Embryonic facial prominence (tissue), 1 donor: ENCODE results near the gene PRDM4.
"Not testable (repeated sequence)": the region's sequence is repeated elsewhere in the genome, so short reads cannot be mapped to it uniquely, and the experiment has no call there.

Source experiments
- DNase-seq: peaks from one replicate; pipeline ENCODE4 v3.0.0-alpha.2; 2016; ENCODE audit errors: extremely low spot score

PRDM4 gene

DNA sequence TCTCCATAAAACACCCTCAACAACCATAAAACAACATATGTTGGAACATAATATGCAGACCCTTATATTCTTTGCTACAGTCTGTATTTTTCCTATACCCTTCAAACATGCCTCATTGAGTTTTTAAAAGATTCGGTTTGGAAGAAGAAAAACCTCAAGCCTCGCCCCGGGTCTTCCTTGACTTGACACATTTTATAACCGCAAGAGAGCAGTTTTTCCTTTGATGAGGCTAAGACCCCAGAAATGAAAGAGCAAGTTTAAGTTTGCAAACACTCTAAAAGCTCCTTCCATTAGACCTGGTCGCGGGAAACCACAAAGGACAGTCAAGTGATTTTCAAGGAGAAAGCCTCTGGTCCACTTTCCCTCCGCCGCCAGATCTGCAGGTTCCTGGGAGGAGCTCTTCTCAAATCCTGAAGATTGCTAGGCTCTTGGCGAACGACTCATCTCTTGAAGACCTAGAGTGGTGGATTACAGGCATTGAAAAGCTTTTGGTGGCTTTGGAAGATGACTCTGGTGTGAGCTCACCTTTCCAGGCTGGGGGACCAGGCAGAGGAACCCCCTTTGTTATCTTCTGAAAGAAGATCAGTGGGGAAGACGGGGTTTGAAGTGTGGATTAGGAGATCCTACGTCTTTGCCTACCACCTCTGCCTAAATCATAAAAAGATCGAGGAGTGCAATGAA, 13.6 kb upstream of the PRDM4 start, which contains the start of gene ASCL4:
ASCL4 (plus strand) TSS at position 356 of the 681 bp plus-strand sequence. CDS start 515 bp downstream, outside the sequence.
- DNase-seq: no peak

DNA sequence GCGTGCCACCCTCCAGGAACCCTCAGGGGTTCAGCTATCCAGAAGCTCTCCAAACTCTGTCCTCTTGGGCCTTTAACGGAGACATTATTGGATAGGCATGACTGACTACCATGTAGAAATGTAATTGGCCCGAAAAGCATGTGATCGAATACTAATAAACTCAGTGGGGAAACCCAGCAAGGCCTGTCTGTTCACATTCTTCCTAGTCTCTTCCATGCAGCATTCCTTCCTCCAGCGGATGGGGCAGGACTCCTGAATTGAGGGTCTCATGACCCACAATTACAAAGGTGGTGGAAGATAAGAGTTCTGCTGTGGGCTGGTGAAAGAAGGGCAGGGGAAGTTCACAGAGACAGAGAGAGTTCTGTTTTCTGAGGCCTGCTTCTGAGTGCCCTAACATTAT, 6.5 kb upstream of the PRDM4 start:
- DNase-seq: no peak

DNA sequence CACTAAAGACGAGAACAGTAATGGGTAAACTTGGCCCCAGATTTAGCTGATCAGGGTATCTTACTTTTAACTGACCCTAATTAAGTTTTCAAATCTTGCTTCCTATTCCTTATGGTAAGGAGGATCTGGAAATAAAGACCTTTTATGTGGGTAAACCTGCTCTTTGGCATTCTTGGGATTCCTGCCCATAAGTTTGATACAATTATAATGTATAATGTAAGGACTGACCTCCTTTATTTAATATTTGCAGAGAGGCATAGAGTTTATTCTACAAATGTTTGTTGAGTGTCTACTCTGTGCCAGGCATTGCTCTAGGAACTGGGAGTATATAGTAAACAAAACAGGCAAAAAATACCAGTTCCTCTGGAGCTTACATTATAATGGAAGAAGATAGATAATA, 4.4 kb upstream of the PRDM4 start:
- DNase-seq: no peak

DNA sequence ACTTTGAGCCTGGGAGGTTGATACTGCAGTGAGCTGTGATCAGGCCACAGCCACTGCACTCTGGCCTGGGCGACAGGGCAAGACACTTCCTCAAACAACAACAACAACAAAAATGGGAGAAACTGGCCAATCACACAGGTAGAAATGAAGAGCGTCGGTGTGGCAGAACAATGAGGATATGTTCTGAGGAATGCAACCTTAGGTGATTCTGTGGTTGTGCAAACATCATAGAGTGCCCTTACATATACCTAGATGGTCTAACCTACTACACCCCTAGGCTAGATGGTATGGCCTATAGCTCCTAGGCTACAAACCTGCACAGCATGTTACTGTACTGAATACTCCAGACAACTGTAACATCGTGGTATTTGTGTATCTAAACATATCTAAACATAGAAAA, 3.7 kb upstream of the PRDM4 start:
- DNase-seq: no peak

DNA sequence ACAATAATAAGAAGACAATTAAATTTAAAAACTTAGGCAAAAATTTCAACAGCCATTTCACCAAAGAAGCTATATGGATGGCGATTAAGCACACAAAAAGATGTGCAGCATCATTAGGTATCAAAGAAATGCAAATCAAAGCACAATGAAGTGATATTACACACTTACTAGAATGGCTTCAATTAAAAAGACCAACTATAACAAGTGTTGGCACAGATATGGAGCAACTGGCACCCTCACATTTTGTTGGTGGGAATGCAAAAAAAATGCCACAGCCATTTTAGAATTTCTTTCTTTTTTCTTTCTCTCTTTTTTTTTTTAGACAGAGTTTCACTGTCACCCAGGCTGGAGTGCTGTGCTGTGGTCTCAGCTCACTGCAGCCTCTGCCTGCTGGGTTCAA, 1.9 kb upstream of the PRDM4 start:
- DNase-seq: no peak

DNA sequence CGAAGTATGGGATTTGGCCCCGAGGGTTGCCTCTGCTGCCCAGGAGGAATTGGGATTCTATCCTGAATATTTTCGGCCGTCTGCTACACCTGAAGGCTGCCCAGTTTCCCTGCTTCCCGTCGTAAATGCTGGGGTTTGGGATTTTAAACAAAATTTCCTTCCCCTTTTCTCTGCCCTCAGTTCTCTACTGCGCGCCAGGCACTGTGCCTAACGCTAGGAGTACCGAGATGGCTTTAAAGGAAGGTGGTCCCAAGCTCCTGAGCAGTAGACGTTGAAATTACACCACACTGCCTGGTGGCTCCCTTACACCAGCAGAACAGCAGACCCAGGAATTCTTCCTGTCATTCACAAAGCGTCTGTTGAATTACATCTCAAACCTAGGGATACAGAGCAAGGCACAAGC, 566 bp upstream of the PRDM4 start:
- DNase-seq: no peak

DNA sequence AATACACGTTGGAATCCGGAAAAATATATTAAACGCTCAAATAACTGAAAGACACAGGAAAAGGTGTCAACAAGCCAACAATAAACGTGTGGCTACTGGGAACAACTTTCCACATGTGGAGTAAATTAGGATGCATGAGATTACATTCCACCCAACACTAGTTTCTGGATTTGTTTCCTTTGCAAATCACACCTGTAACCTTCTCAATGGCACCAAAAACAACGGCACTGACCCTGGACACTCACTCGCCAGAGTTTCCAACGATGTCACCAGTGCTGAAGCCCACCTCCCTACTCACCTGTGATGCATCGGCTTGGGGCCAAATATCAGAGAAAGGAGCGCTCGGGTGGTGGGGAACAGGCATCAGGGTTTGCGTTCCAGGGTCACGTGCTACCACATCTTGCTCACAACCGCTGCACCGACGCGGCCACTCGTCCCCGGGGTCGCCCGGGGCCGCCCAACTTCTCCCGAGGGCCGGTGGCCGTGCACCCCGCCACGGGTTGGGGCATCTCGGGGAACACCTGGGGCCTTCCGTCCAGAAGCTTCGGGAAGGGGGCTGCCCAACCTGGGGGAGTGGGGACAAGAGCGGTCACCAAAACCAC, 629 bp downstream of the PRDM4 start:
- no peak for DNase-seq

DNA sequence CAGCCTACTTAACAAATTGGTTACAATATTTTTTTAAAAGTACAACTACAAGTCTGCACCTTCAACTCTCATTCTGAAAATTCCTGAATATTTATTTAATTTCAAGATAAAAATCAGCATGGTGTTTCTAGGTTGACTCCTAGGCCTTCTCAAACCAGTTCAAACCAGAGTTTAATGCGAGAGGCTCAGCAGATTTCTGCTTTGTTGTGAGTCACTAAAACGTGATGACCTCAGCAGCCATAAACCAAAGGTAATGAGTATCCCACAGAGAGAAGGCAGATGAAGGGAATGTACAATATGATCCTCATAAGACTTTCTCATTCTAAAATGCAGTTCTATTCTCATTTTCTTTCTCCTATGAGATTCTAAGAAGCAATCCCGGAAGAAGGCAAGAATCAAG, 1.5 kb downstream of the PRDM4 start:
- DNase-seq: no peak

DNA sequence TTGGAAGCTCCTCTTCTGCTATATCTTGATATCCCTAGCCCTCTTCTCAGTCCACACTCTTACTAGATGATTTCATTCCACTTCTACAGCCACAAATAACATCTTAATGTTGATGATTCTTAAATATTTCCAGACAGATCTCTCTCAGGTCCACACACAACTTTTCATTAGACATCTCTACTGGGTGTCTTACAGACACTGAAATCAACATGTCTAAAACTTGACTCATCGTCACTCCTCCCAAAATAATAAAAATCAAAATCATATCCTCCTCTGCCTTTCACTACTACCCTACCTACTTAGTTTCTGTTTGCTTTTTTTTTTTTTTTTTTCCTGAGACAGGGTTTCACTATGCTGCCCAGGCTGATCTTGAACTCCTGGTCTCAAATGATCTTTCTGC, 11.9 kb downstream of the PRDM4 start:
- DNase-seq: no peak

DNA sequence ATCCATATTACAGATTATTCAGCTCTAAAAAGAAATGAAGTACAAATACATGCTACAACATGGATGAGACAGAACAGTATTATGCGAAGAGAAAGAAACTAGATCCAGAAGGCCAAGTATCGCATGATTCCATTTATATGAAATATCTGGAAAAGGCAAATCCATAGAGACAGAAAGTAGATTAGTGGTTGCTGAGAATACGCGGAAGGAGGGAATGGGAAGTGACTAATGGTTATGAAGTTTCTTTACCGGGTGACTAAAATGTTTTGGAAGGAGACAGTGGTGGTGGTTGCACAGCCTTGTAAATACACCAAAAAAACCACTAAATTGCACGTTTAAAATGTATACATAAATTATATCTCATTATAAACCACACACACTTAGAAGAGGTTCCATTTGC, 12.5 kb downstream of the PRDM4 start:
- no peak for DNase-seq

DNA sequence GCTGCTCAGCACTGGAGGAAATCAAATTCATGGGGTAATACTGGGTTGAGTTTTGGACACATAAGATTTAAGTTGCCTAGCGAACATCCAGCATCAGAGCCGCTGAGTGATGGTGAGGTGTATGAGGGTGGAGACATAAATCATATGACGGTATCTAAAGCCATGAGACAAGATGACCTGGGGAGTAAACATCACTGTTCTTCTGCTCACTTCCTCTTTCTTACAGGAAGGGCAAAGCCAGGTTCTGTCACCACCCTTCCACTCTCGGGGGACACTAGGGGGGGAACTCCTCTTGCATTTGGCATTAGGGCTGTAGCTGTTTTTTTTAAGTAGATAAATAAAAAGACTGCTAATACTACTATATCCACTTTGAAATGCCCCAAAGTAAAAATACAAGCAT, 24.0 kb downstream of the PRDM4 start:
- DNase-seq: no peak

DNA sequence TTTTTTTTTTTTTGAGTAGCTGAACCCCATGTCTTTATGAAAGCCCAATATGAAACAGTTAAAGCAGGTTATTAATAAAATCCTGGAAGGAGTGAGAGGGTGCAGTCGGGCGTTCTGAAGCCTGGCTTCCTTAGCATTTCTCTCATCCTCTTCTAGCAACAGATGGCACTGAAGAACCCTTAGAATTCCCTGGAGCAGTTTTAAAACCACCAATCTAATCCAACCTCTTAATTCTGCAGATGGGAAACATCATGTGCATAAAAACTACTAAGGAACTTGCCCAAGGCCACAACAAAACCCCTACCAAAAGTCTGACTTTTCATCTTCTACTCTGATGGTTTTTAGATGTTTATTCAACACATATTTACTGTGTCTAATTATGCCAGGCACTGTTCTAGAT, 25.2 kb downstream of the PRDM4 start:
- DNase-seq: no peak

DNA sequence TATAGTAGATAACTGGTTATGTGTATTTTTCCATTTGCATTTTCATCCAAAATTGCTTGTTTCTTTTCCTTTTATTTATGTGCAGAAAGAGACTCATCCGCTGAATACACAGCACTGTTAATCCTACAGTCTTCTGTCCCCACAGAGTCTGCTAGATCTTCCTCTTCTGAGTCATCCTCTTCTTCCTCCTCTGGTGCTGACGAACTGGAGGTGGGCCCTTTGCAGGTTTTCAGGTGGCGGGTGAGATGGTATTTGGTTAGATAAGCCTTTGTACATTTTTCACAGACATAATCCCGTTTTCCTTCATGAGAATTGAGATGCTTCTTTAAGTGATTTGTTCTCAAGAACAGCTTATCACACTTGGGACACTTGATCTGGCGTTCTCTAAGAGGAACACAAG, 26.8 kb downstream of the PRDM4 start:
- DNase-seq: no peak

DNA sequence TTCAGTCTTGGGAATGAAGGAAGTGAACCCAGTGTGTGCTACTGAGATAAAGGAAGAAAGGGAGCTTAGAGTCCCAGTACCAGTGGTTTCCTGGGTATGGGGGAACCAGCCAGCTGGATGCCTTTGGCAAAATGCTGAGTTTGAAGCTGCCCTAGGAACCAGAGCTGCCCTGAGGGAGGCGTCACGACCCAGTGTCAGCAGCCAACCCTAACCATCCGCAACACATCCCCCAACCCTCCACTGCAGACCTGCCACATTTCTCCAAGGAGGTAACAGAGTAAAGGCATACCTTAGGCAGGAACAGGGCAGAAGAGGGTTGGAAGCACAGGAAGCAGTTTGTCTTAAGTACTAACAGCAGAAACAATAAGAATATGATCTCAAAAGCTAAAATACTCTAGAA, 28.6 kb downstream of the PRDM4 start:
- DNase-seq: no peak

DNA sequence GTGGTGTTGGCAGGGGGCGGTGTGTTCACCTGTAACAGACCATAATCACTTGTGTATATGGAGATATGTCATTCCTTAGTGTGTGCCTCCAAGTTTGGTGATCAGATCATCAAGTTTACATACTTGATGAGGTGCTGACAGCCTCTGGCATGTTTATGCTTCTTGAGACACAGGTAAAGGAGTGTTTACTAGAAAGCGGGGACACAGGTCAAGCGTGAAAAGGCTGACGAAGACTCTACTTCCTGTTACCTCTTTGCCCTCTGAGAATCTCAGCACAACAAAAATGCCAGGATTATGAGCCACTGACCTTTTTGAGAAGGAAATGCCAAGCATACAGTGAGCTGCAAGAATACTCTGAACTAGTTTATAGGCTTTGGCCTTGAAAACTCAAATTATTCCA, 29.6 kb downstream of the PRDM4 start:
- DNase-seq: no peak

DNA sequence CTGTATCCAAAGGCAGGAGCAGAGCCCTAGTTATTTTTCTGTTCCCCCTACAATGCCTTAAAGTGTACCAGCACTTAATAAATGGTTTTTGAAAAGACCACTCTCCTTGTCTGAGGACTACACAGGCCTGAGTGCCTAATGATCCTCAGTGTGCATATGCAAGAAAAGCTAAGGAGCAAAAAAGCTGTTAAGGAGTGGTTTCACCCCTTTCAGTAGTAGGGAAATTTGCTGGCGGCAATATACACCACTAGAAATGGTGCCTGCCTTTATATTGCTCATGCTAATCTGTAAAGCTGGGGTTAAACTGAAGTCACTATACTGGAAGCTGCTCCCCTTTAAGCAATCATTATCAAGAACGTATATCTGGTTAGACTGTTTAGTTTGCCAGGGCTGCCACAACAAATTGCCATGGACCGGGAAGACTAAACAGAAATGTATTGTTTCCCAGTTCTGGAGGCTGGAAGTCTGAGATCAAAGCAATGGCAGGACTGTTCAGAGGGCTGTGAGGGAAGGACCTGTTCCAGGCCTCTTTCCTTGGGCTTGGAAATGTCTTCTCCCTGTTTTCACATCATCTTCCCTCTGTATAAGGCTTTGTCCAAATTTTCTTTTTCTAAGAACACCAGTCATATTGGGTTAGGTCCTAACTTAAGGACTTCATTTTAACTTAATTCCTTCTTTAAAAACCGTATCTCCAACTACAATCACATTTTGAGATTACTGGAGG, 30.2 kb downstream of the PRDM4 start:
- no peak for DNase-seq

DNA sequence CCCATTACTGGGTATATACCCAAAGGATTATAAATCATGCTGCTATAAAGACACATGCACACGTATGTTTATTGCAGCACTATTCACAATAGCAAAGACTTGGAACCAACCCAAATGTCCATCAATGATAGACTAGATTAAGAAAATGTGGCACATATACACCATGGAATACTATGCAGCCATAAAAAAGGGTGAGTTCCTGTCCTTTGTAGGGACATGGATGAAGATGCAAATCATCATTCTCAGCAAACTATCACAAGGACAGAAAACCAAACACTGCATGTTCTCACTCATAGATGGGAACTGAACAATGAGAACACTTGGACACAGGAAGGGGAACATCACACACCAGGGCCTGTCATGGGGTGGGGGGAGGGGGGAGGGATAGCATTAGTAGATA, 33.2 kb downstream of the PRDM4 start:
- not testable (repeated sequence) for DNase-seq

DNA sequence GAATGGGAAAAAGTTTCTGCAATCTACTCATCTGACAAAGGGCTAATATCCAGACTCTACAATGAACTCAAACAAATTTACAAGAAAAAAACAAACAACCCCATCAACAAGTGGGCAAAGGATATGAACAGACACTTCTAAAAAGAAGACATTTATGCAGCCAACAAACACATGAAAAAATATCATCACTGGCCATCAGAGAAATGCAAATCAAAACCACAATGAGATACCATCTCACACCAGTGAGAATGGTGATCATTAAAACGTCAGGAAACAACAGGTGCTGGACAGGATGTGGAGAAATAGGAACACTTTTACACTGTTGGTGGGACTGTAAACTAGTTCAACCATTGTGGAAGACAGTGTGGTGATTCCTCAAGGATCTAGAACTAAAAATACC, 33.6 kb downstream of the PRDM4 start:
- DNase-seq: not testable (repeated sequence)

DNA sequence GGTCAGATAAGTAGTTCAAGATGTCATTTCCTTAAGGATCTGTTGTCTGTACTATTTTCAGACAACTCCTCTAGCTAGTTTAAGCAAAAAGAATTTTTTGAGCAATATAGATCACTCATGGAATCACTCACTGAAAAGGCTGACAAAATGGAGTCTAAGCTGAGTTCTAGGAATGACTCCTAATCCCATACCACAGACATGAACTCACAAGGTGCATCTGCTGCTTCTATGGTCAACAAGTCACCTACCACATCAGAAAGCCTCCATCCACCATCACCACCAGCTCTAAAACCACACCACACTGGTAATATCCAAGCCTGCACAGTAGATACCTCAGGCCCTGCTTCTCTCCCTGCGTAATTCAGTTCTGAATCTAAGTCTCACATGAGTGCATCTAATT, 42.3 kb downstream of the PRDM4 start:
- no peak for DNase-seq

DNA sequence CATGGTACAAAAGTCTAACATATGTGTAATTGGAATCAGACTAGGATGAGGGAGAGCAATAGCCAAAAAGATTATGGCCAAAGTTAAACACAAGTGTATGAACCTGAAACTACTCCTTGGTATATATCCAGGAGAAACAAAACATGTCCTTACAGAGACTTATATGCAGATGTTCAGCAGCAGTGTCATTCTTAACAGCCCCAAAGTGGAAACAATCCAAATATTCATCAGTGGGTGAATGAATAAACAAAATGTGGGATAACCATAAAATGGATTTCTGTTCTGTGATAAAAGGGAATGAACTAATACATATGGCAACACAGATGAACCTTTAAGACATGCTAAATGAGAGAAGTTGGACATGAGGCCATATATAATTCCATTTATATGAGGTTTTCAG, 45.2 kb downstream of the PRDM4 start:
- no peak for DNase-seq

DNA sequence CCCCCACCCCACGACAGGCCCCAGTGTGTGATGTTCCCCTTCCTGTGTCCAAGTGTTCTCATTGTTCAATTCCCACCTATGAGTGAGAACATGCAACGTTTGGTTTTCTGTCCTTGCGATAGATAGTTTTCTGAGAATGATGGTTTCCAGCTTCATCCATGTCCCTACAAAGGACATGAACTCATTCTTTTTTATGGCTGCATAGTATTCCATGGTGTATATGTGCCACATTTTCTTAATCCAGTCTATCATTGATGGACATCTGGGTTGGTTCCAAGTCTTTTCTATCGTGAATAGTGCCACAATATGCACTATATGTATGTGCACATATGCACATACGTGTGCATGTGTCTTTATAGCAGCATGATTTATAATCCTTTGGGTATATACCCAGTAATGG, 55.4 kb downstream of the PRDM4 start:
- not testable (repeated sequence) for DNase-seq

DNA sequence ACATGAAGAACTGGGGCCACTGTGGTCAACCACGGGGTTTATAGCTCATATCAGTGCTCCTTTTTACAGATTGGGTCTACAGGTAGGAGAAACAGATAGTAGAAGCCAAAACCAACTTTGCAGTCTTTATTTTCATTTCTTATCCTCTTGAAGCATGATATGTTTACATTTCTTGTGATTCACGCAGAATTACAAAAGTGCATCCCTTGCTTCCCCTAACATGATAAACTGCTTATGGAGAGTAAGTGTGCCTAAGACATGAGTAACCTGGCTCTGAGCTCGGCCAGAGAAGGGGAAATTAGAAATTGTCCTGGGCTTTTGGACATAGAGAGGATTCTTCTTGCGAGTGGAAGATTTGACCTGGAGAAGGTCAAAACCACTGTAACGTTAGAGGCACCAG, 56.9 kb downstream of the PRDM4 start:
- DNase-seq: no peak

DNA sequence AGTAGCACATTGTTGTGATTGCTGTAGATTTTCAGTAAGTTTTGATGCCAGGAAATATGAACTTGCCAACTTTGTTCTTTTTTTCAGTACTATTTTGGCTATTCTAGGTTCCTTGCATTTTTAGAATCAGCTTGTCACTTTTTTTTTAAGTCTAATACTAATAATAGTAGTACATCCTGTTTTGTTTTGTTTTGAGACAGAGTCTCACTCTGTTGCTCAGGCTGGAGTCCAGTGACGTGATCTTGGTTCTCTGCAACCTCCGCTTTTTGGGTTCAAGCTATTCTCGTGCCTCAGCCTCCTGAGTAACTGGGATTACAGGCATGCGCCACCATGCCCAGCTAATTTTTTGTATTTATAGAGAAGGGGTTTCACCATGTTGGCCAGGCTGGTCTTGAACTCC, 58.8 kb downstream of the PRDM4 start:
- no peak for DNase-seq
